CD4-positive, alpha-beta T cell treated with Interleukin-4 for 1 hour (primary cell): Measurements from ENCODE around the gene ABHD2.
"Not testable (repeated sequence)": the region's sequence is repeated elsewhere in the genome, so short reads cannot be mapped to it uniquely, and the experiment has no call there.

Source experiments
- DNase-seq, 2 donors: peaks; one replicate each; pipeline ENCODE4 v3.0.0-alpha.2; 2020 to 2022

Gene ABHD2

DNA sequence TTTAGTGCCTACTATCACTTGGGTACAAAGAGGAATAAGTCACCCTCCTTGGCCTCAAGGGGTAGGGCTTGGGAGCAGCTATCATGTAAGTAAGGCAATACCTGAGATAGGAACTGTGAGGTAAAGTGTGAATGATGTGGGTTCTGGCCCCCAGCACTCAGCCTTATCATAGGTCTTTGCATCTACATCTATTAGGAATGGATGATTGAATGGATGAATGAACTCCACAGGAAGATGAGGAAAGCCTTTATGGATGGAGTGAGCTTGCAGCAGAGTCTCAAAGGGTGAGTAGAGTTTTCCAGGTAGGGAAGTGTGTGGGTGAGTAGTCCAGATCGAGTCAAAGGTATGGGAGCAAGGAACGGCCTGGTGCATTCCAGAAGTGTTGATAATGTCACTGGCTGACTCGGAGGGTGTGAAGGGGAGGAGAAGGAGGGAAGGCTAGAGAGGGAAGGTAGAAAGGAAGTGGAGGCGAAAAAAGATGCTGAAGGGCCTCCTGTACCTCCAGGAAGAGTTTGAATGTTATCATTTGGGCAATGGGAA lies 13.1 kb upstream of the ABHD2 start:
- no peak for DNase-seq

- DNase-seq: no peak
These were observed 12.4 kb upstream of the ABHD2 start for GRCh38 chr15:89075846-89076245.

GRCh38 chr15:89077750-89078149 lies 10.5 kb upstream of the ABHD2 start:
- no peak for DNase-seq

DNA sequence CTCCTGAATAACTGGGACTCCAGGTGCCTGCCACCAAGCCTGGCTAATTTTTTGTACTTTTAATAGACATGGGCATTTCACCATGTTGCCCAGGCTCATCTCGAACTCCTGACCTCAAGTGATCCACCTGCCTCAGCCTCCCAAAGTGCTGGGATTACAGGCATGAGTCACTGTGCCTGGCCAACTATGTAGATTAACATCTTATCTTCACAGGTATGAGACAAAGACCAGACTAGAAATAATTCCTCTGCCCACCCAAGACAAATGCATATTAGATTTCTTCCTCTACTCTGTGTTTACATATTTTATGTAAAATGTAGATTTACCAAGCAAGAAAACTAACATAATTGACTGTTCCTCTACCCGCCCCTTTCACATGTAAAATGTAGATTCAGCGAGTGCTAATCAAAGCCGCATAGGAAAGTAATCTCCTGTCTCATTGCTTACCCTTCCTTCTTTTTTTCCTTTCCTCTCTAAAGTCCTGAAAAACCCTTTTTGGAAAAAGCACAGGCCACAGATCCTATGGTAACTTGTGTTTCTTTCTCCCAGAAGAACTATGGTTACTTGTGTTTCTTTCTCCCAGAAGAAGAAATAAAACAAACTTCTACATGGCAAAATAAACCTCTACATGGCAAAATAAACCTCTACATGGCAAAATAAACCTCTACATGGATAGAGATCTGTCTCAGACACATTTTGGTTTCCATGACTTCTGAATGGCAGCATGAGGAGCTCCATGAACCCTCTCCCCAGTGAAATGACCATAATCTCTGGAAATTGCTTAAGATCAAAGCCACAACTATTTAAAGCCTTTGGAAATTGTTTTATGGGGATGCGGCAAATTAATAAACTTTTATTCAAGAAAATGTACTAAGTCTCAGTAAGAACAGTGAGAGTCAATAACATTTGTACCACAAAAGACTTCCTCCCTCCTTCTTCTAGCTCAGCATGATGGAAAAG lies 9.1 kb upstream of the ABHD2 start:
- DNase-seq: no peak

DNA sequence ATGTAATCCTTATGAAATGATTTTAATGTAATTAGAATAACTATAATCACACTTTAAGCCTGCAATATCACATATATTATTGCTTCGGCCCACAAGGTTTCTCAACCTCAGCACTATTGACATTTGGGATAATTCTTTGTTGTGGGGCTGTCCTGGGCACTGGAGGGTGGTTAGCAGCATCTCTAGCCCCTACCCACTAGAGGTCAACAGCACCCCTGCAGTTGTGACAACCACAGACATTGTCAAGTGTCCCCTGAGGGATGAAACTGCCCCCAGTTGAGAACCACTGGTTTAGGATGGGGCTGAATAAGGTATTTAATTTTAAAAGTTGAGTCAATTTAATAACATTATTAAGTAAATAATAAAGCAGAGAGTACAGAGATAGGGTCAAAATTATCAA lies 6.4 kb upstream of the ABHD2 start:
- DNase-seq: no peak

DNA sequence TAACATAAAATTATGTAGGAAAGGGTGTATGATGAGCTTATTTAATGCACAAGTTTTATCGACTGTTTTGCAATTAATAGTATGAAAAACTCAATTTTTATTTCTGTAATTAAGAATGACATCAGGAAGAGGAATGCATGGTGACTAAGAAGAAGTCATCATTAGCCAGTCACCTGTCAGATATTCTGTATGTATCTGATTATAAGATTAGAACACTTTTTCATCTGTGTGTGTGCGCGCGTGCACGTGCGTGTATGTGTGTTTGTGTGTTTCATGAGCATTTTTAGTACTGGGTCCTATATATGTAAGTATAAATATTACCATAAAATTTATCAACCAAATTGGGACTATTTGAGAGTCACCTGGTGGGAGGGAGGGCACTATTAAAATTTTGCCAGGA lies 5.0 kb upstream of the ABHD2 start:
- DNase-seq: no peak

DNA sequence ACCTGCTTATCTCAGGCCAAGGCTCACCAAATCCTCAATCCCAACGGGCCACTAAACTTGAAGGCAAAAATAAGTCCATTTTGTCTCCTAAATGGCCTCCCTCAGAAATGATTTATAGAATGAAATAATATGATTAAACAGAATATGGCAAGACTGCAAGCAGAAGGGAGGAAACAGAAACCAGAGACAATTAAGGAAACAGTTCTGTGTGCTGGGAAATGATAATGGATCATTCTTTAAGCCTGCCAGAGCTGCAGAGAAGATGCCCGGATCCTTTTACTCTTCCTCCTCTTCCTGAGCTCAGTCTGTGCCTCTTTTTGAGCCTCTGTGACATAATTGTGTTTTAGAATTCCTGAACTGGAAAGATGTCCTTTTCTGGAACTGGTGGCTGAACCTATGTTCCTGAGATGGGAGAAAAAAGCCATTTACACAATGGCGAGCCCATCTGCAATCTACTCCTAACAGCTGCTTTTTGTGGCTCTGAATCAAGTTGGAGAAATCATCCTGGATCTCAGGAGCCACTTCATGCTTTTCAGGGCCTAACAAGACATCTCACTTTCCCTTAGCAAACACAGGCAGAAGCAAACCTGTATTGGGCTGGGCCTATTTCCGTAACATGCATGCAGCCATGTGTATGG lies 2.8 kb upstream of the ABHD2 start:
- no peak for DNase-seq

DNA sequence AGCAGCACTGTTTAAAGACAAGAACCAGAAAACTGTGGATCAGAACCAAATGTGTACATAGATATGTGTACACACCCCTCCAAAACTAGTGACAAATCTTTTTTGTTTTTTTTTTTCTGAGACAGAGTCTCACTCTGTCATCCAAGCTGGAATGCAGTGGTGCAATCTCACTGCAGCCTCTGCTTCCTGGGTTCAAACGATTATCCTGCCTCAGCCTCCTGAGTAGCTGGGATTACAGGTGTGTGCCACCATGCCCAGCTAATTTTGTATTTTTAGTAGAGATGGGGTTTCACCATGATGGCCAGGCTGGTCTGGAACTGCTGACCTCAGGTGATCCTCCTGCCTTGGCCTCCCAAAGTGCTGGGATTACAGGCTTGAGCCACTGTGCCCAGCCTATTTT lies 2.3 kb upstream of the ABHD2 start:
- DNase-seq: not testable (repeated sequence)

- DNase-seq: not testable (repeated sequence)
These were observed 1.9 kb upstream of the ABHD2 start for GRCh38 chr15:89086390-89086789.

DNA sequence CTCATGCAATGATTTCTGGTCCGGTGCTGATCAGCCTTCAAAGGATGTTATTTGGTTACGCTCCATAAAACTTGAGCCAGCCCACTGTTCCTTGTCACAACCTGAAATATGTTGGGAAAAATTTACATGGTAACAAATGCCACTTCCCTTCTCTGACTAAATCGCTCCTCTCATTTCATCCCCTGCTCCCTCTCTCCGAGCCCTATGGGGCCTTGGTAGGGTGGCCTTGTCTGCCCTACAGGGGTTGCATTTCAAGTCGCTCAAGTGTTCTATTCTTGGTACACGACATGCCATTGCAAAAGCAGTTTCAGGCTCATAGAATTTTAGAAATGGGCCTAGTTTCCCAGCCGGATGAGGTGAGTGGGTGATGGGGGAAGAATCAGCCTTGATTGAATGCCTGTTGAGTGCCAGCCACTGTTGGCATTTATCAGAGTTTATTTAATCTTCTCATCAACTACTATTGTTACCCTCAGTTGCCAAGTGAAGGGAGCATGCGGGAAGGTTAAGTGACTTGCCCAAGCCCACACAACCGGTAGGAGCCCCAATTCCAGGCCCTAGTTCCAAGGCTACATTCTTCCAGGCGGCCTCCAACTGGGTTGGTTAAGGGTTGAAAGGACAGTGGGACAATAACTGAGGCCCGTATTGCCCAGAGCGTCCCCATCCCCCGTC lies 961 bp upstream of the ABHD2 start:
- DNase-seq: no peak

- DNase-seq: no peak
These were observed 504 bp downstream of the ABHD2 start for GRCh38 chr15:89088605-89089315.

DNA sequence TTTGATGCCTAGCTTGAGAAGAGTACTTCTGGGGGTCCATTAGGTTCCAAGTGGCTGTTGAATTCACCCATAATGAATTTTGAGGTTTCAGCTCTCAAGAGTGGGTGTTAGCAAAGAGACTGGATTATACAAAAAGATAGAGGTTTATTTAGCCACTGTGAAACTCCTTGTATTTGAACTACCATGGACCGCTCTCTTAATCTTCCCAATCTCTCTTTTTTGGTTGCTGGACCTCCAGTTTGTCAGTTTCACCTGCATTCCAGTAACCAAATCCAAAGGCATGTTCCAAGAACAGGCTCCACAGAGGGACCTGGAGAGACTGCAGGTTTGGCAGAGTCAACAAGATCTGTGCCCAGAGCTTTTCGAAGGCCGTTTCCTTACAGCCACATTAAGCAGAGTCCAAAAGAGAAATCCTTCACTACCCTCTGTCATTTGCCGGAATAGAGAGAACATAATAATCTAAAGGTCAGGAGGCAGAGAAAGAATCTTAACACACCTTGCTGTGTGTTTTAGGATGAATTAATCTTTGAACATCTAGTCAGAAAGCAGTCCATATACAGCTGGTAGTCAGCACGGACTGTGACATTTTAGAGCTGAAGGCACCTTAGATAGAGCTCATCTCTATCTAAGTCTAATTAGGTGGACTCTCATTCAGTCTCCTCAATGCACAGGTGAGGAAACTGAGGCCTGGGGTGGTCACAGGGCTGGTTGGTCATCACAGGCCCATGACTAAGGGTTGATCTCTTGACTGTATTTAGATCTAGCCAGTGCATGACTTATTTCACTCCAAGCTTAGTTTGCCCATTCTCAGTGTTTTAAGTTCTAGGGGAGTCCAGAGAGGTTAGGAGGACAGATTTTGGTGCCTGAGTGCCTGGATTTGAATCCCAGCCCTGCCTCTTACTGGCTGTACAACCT lies 1.3 kb downstream of the ABHD2 start:
- no peak for DNase-seq

DNA sequence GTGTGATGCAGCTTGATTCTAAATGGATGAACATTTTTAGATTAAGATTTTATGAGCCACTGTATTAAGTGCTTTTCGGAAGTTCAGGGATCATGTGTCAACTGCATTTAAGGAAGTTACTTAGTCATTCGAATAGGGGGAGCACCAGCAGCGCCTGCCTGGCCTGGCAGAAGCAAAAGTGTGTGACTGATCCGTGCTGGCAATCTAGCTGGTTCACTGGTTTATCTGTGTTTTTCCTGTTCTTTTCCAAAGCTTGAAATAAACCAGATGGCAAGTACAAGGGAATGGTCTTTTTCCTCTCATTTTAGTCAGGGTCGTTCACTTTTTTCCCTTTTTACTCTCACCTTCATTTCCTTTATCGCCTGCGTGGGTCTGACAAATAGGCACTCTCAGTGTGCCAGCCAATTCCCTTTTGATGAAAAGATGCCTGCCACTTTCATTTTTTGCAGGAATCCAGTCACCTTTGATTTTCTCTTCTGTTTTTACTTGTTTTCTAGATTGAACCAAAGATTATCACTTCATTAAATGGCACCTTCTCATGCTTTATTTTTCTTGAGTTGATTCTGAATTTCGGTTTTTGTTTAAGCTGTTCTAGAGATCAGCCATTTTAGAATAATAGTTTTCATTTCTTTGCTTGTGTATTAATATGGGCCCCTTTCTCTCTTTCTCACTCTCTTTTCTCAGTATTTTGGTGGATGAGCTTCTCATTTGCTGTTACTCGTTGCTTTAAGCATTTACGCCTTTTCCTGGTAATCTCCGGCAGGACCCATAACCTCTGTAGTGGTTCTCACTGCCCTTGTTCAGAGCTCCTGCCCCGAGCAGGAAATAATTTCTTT lies 2.8 kb downstream of the ABHD2 start:
- DNase-seq: peak; percentile 57 to 67

GRCh38 chr15:89091627-89092220 lies 3.5 kb downstream of the ABHD2 start:
- no peak for DNase-seq

GRCh38 chr15:89093509-89093908 lies 5.3 kb downstream of the ABHD2 start:
- DNase-seq: no peak

DNA sequence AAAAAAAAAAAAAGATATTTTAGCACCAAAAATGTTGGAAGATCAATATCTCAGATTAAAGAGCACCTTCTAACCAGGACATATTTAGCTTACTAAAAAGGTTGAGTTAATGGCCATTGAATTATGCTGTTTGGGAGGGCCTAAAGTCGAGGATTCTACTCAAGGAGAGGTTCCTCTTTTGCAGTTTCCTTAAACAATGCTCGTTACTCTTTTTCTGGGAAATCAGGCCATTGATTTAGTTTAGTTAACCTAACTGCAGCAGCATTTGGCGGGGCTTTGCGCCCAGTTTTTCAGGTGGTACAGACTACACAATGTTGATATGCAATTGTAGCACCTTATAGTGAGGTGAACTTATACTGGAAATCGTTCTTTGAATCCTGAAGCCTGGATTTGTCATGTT lies 6.8 kb downstream of the ABHD2 start:
- no peak for DNase-seq

GRCh38 chr15:89095556-89095955 lies 7.3 kb downstream of the ABHD2 start:
- DNase-seq: no peak

DNA sequence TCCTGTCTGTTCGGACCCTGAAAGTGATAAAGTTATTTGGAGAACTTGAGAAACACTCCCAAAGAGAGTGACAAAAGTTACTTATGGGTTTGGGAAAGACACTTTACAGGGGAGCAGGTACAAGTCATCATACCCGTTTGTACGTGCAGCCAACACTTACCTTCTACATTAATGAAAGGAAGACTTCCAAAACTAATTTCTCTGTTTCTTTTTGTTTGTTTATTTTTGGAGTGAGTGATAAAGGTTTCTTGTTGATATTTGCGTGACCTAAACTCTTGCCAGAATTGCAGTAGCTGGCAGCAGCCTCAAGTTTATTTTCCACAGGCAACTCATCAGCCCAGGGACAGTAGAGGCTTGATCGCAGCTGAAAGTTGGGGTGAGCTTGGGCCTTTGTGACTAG lies 8.4 kb downstream of the ABHD2 start:
- DNase-seq: no peak

GRCh38 chr15:89097313-89097712 lies 9.1 kb downstream of the ABHD2 start:
- no peak for DNase-seq

DNA sequence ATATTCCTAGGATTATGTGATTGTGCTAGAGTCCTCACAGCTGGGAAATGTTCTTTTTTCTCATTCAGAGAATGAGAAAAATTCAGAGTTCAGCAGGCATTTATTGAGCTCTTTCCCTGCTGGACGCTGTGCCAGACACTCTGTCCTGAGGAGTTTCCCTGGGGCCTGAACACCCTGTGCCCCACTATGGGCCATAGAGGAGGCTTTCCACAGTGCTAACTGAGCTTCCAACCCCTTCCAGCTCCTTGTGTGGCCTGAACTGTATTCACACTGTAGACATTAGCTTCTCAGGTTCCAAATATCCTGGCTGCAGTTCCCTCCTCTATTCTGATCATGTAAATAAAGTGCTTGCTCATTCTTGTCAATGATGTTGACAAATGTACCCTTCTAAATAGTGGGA lies 10.0 kb downstream of the ABHD2 start:
- no peak for DNase-seq
